ENCODE measurements around the gene SVIL.
"Not testable (repeated sequence)": the region's sequence is repeated elsewhere in the genome, so short reads cannot be mapped to it uniquely, and the experiment has no call there.

Gene SVIL

GRCh38 chr10:29455095-29455494, 179.7 kb downstream of the SVIL start:
- DNase-seq (ENCODE audit: low read depth): no peak

- DNase-seq (ENCODE audit: low read depth): no peak
Observed at GRCh38 chr10:29454250-29454649, 180.5 kb downstream of the SVIL start.

- DNase-seq (ENCODE audit: low read depth): no peak
Observed at GRCh38 chr10:29452546-29452945, 182.2 kb downstream of the SVIL start.

GRCh38 chr10:29451946-29452345, 182.8 kb downstream of the SVIL start:
- DNase-seq (ENCODE audit: low read depth): no peak

- no peak for DNase-seq (ENCODE audit: low read depth)
Observed at GRCh38 chr10:29450405-29450804, 184.4 kb downstream of the SVIL start.

GRCh38 chr10:29448756-29449592, 185.8 kb downstream of the SVIL start:
- DNase-seq (ENCODE audit: low read depth): not testable (repeated sequence)

- no peak for DNase-seq (ENCODE audit: low read depth)
Observed at GRCh38 chr10:29448125-29448524, 186.6 kb downstream of the SVIL start.

GRCh38 chr10:29446327-29446726, 188.4 kb downstream of the SVIL start:
- DNase-seq (ENCODE audit: low read depth): no peak

GRCh38 chr10:29443745-29444523, 190.8 kb downstream of the SVIL start:
- no peak for DNase-seq (ENCODE audit: low read depth)

- DNase-seq (ENCODE audit: low read depth): no peak
Observed at GRCh38 chr10:29440981-29441380, 193.8 kb downstream of the SVIL start.

GRCh38 chr10:29439005-29439404, 195.8 kb downstream of the SVIL start:
- not testable (repeated sequence) for DNase-seq (ENCODE audit: low read depth)

GRCh38 chr10:29438271-29438670, 196.5 kb downstream of the SVIL start:
- DNase-seq (ENCODE audit: low read depth): no peak

- no peak for DNase-seq (ENCODE audit: low read depth)
Observed at GRCh38 chr10:29437871-29438270, 196.9 kb downstream of the SVIL start.

- no peak for DNase-seq (ENCODE audit: low read depth)
Observed at GRCh38 chr10:29435809-29436501, 198.8 kb downstream of the SVIL start.

- DNase-seq (ENCODE audit: low read depth): no peak
Observed at GRCh38 chr10:29434111-29434510, 200.7 kb downstream of the SVIL start.

GRCh38 chr10:29431711-29432110, 203.1 kb downstream of the SVIL start:
- DNase-seq (ENCODE audit: low read depth): no peak

GRCh38 chr10:29430101-29430500, 204.7 kb downstream of the SVIL start:
- DNase-seq (ENCODE audit: low read depth): no peak

- DNase-seq (ENCODE audit: low read depth): no peak
Observed at GRCh38 chr10:29428486-29428885, 206.3 kb downstream of the SVIL start.

- no peak for DNase-seq (ENCODE audit: low read depth)
Observed at GRCh38 chr10:29427667-29428066, 207.1 kb downstream of the SVIL start.

- DNase-seq (ENCODE audit: low read depth): no peak
Observed at GRCh38 chr10:29426420-29426819, 208.4 kb downstream of the SVIL start.

- DNase-seq (ENCODE audit: low read depth): no peak
Observed at GRCh38 chr10:29424017-29424416, 210.8 kb downstream of the SVIL start.

GRCh38 chr10:29420744-29421143, 214.0 kb downstream of the SVIL start:
- DNase-seq (ENCODE audit: low read depth): no peak

- no peak for DNase-seq (ENCODE audit: low read depth)
Observed at GRCh38 chr10:29417324-29417723, 217.4 kb downstream of the SVIL start.

Data from HS-5 (cell line).